Type B pancreatic cell (in vitro differentiated cells): ENCODE data around the gene BRAT1. TPM values are rescaled to one million over a fixed set of nuclear protein-coding genes. Genes with fewer than 3 reads are reported as not detected.
"Not testable (repeated sequence)": the region's sequence is repeated elsewhere in the genome, so short reads cannot be mapped to it uniquely, and the experiment has no call there.

ENCODE experiments used
- DNase-seq: peaks from one replicate; pipeline ENCODE4 v3.0.0; 2021; ENCODE audit warnings: mixed read lengths; ENCODE audit not compliant: unreplicated experiment; ENCODE audit errors: extremely low spot score
- H3K27ac Mint-ChIP-seq: 2 replicates; pipeline ENCODE4 v1.8.0; 2021; ENCODE audit warnings: mild to moderate bottlenecking, mixed read lengths
- H3K27me3 Mint-ChIP-seq: 2 replicates; pipeline ENCODE4 v1.8.0; 2021; ENCODE audit warnings: mixed read lengths
- H3K36me3 Mint-ChIP-seq: 2 replicates; pipeline ENCODE4 v1.8.0; 2021; ENCODE audit warnings: mixed read lengths
- H3K4me1 Mint-ChIP-seq: one replicate; pipeline ENCODE4 v1.8.0; 2021; ENCODE audit warnings: mixed read lengths; ENCODE audit not compliant: unreplicated experiment
- H3K4me3 Mint-ChIP-seq: 2 replicates; pipeline ENCODE4 v1.8.0; 2021; ENCODE audit warnings: mild to moderate bottlenecking, mixed read lengths
- H3K9me3 Mint-ChIP-seq: 2 replicates; pipeline ENCODE4 v1.8.0; 2021; ENCODE audit warnings: mixed read lengths
- total RNA-seq: library from RNA; stranded (reverse); gene quantifications from 2 replicates; pipeline ENCODE4 v1.2.1, GENCODE V29; 2021; ENCODE audit warnings: low replicate concordance
- TF ChIP-seq, protein P1 (sequence below): fragments of 200-600 bp; sonication (generic); conservative IDR thresholded peaks from 2 replicates; pipeline ENCODE4 v1.5.0; 2021; ENCODE audit warnings: antibody characterized with exemption, mild to moderate bottlenecking

BRAT1 gene
- total RNA-seq, 1 donor from 2014 or later, result 40.3 TPM

DNA sequence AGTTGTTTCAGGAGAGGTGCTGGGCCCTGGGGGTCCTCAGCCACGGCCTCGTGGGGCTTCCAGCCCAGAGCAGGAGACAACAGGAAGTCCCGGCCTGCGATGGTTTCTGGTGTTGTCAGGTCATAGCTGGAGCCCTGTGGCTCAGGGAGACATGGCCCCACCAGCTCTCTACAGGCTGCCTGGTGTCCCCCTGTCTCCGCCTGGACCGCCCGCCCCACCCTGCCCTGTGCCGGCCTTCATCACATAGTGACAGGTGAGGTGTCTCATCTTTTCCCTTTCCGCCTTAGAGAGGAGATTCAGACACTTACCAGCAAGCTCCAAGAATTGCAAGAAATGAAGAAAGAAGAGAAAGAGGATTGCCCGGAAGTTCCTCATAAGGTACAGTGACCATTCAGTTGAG, 39.3 kb upstream of the BRAT1 start:
- no peak for DNase-seq
- H3K27ac Mint-ChIP-seq, result no peak overlapping the region
- peaks cover 11% of the 10 kb centered on the region for H3K4me1 Mint-ChIP-seq
- H3K9me3 Mint-ChIP-seq, result no peaks in the 10 kb centered on the region
- peaks cover 13% of the 10 kb centered on the region for H3K36me3 Mint-ChIP-seq
- TF ChIP-seq, protein P1, sequence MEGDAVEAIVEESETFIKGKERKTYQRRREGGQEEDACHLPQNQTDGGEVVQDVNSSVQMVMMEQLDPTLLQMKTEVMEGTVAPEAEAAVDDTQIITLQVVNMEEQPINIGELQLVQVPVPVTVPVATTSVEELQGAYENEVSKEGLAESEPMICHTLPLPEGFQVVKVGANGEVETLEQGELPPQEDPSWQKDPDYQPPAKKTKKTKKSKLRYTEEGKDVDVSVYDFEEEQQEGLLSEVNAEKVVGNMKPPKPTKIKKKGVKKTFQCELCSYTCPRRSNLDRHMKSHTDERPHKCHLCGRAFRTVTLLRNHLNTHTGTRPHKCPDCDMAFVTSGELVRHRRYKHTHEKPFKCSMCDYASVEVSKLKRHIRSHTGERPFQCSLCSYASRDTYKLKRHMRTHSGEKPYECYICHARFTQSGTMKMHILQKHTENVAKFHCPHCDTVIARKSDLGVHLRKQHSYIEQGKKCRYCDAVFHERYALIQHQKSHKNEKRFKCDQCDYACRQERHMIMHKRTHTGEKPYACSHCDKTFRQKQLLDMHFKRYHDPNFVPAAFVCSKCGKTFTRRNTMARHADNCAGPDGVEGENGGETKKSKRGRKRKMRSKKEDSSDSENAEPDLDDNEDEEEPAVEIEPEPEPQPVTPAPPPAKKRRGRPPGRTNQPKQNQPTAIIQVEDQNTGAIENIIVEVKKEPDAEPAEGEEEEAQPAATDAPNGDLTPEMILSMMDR, result no peak
- no peaks in the 10 kb centered on the region for H3K27me3 Mint-ChIP-seq
- no peak overlapping the region for H3K4me3 Mint-ChIP-seq

DNA sequence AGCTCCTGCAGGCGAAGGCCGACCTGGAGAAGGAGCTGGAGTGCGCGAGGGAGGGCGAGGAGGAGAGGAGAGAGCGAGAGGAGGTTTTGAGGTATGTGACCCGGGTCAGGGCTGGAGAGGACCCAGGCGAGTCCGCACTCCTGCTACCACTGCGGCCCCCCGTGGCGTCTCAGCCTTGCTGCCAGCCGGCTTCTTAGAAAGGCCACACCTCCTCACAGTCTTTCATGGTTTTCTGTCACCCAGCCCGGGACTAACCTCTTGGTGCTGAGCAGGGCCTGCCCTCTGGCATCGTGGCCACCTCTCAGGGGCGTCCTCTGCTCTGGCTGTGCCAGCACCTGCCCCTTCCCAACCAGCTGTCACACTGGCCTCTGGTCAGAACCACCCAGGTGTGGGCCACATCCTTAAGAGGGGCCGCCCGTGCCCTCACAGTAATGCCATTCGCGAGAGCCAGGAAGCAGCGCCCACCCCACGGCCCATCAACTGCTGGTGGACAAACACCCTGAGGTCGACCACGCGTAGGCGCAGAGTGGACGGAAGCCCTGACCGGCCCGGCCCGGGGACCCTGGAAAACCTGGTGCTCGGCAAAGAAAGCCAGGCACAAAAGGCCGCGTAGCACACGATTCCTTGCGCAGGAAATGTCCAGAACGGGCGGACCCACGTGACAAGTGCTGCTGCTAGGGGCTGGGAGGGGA, 37.9 kb upstream of the BRAT1 start:
- H3K27ac Mint-ChIP-seq, result no peak overlapping the region
- no peak overlapping the region for H3K4me3 Mint-ChIP-seq
- H3K36me3 Mint-ChIP-seq, result peaks cover 9% of the 10 kb centered on the region
- TF ChIP-seq, protein P1, result no peak
- H3K4me1 Mint-ChIP-seq, result peaks cover 11% of the 10 kb centered on the region
- DNase-seq, result no peak
- H3K9me3 Mint-ChIP-seq, result no peaks in the 10 kb centered on the region
- no peaks in the 10 kb centered on the region for H3K27me3 Mint-ChIP-seq

DNA sequence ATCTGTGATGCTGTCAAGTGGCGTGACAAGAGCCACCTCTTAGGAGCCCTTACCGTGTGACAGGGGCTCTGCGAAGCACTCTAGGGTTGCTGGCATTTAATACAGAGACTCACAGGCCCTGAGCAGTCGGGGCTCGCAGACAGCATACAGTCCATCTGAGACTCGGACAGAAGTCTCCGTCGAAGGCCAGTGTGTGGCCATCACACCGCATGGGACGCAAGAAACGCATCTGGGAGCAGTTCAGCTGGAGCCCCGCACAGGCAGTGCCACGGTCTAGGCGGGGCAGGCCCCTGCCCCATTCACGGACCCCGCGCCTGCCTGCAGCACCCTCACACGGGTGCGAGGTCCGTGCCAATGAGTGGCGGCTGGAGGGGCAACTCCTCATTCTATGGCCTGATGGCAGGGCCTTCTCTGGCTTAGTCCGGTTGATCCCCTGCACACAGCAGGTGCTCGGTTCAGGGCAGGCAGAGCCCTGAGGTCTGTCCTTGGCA, 37.1 kb upstream of the BRAT1 start:
- H3K27ac Mint-ChIP-seq, result no peak overlapping the region

DNA sequence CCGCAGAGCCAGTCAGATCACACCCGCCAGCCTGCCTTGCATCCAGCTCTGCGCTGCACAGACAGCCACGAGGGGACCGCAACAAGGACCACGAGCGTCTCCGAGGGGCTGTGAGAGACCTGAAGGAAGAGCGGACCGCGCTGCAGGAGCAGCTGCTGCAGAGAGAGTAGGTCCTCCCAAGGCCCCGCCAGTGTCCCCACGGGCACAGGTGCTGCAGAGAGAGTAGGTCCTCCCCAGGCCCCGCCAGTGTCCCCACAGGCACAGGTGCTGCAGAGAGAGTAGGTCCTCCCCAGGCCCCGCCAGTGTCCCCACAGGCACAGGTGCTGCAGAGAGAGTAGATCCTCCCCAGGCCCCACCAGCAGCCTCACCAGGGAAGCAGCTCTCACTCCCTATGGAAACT, 34.6 kb upstream of the BRAT1 start:
- H3K4me1 Mint-ChIP-seq, H3K4me3 Mint-ChIP-seq, H3K27ac Mint-ChIP-seq, H3K9me3 Mint-ChIP-seq, H3K36me3 Mint-ChIP-seq, H3K27me3 Mint-ChIP-seq, DNase-seq: not testable (repeated sequence)

More for the DNA sequence above, 37.1 kb upstream of the BRAT1 start:
- H3K27me3 Mint-ChIP-seq, result no peaks in the 10 kb centered on the region
- H3K9me3 Mint-ChIP-seq, result no peaks in the 10 kb centered on the region
- peaks cover 11% of the 10 kb centered on the region for H3K4me1 Mint-ChIP-seq
- no peak for DNase-seq
- no peak overlapping the region for H3K4me3 Mint-ChIP-seq
- peaks cover 9% of the 10 kb centered on the region for H3K36me3 Mint-ChIP-seq
- TF ChIP-seq, protein P1, result no peak

DNA sequence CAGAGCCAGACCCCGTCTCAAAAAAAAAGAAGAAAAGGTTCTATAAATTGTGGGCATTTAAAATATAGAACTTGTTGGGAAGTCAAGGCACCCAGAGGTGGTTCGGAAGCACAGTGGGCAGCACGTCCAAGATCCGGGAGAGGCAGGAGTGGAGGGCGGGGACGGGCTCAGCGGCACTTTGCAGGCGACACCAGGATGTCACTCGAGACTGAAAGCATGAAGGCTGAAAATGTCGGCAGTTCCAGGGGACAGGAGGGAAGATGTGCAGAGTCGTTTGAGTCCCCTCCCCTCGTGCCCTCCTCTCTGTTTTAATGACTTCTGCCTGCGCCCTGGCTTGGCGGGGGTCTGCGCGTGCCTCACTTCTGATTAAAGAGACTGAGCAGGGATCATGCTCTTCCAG, 34.0 kb upstream of the BRAT1 start:
- Mint-ChIP-seq H3K9me3 (no peaks in the 10 kb centered on the region), H3K27me3 (no peaks in the 10 kb centered on the region), H3K4me1 (no peaks in the 10 kb centered on the region)

DNA sequence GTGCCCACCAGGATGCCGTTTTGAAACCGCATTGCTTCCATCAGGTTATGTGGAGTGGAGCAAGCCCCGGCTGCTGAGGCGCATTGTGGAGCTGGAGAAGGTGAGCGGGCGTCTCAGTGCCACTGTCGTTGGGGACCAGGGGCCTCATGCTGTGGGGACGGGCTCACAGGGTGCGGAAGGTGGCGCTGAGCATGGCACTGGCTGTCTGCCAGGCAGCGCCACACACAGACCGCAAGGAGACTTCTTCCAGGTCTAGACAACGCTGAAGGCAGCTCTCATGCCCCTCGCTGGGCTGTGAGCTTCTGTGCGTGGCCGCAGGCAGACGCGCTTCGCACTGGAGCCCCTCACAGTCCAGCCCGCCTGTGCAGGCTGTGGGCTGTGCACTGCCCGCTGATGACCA, 32.5 kb upstream of the BRAT1 start:
- no peak for DNase-seq
- Mint-ChIP-seq H3K36me3 (peaks cover 11% of the 10 kb centered on the region), H3K27ac (no peak overlapping the region), H3K27me3 (no peaks in the 10 kb centered on the region), H3K4me3 (no peak overlapping the region), H3K4me1 (no peaks in the 10 kb centered on the region), H3K9me3 (no peaks in the 10 kb centered on the region)
- TF ChIP-seq, protein P1, result no peak

More for the DNA sequence above, 34.0 kb upstream of the BRAT1 start:
- peaks cover 4% of the 10 kb centered on the region for H3K36me3 Mint-ChIP-seq
- H3K4me3 Mint-ChIP-seq, result no peak overlapping the region
- TF ChIP-seq, protein P1, result no peak
- H3K27ac Mint-ChIP-seq, result no peak overlapping the region
- no peak for DNase-seq
